MM.1S (cell line): ENCODE data around the gene VIM.

Experiments used
- DNase-seq: peaks from one replicate; pipeline ENCODE4 v3.0.0-alpha.2; 2015
- H2AFZ ChIP-seq: fragments of 300-600 bp; sonication (generic); 2 replicates; pipeline ENCODE4 v1.6.0; 2016; ENCODE audit warnings: antibody characterized with exemption, low read length
- H3F3A ChIP-seq: fragments of 300-600 bp; sonication (generic); 2 replicates; pipeline ENCODE4 v1.6.1; 2016; ENCODE audit warnings: mild to moderate bottlenecking, antibody characterized with exemption, low read length, moderate library complexity, mixed read lengths; ENCODE audit not compliant: insufficient read depth
- H3K27ac ChIP-seq: fragments of 300-600 bp; sonication (generic); 2 replicates; pipeline ENCODE4 v1.5.1; 2016; ENCODE audit warnings: mild to moderate bottlenecking, low read length
- H3K27me3 ChIP-seq: fragments of 300-600 bp; sonication (generic); replicated peaks from 2 replicates; pipeline ENCODE4 v1.6.0; 2016; ENCODE audit warnings: low read length; ENCODE audit not compliant: insufficient read depth
- H3K36me3 ChIP-seq: fragments of 300-600 bp; sonication (generic); replicated peaks from 2 replicates; pipeline ENCODE4 v1.6.1; 2016; ENCODE audit warnings: mild to moderate bottlenecking, low read length, mixed read lengths; ENCODE audit not compliant: insufficient read depth
- H3K4me1 ChIP-seq: fragments of 300-600 bp; sonication (generic); 2 replicates; pipeline ENCODE4 v1.6.1; 2016; ENCODE audit warnings: low read length, mixed read lengths
- H3K4me2 ChIP-seq: fragments of 300-600 bp; sonication (generic); 2 replicates; pipeline ENCODE4 v1.6.0; 2016; ENCODE audit warnings: low read depth, low read length
- H3K4me3 ChIP-seq: fragments of 300-600 bp; sonication (generic); 2 replicates; pipeline ENCODE4 v1.5.1; 2016; ENCODE audit warnings: low read length, mixed read lengths
- H3K79me2 ChIP-seq: fragments of 300-600 bp; sonication (generic); 2 replicates; pipeline ENCODE4 v1.6.1; 2016; ENCODE audit warnings: mixed run types, low read length, mixed read lengths
- H3K9ac ChIP-seq: fragments of 300-600 bp; sonication (generic); 2 replicates; pipeline ENCODE4 v1.6.1; 2016; ENCODE audit warnings: low read length, mixed read lengths
- H3K9me2 ChIP-seq: fragments of 300-600 bp; sonication (generic); replicated peaks from 2 replicates; pipeline ENCODE4 v1.6.1; 2016; ENCODE audit warnings: mild to moderate bottlenecking, low read length, mixed read lengths; ENCODE audit not compliant: insufficient read depth
- H3K9me3 ChIP-seq: fragments of 300-600 bp; sonication (generic); replicated peaks from 2 replicates; pipeline ENCODE4 v1.6.1; 2016; ENCODE audit warnings: mild to moderate bottlenecking, low read length, mixed read lengths; ENCODE audit not compliant: insufficient read depth
- H4K20me1 ChIP-seq: fragments of 300-600 bp; sonication (generic); 2 replicates; pipeline ENCODE4 v1.6.1; 2016; ENCODE audit warnings: mild to moderate bottlenecking, low read length, moderate library complexity, mixed read lengths; ENCODE audit not compliant: insufficient read depth
- CTCF ChIP-seq: fragments of 300-600 bp; sonication (generic); IDR thresholded peaks from 2 replicates; pipeline ENCODE4 v1.5.1; 2016; ENCODE audit warnings: antibody characterized with exemption, low read length, mixed read lengths
- EZH2 ChIP-seq: fragments of 300-600 bp; sonication (generic); optimal IDR thresholded peaks from 2 replicates; pipeline ENCODE3; 2017; ENCODE audit warnings: low read depth, mild to moderate bottlenecking, antibody characterized with exemption, low read length, mixed read lengths
- EZH2phosphoT487 ChIP-seq: fragments of 300-600 bp; sonication (generic); IDR thresholded peaks from 2 replicates; pipeline ENCODE4 v1.6.1; 2018; ENCODE audit warnings: antibody characterized with exemption, low read length

The VIM gene

GRCh38 chr10:17228091-17229015 is at the start of gene VIM:
Gene VIM (plus strand): TSS chr10:17228241. CDS start chr10:17229423, 1,182 bp downstream.
- Histone ChIP-seq H3K9me3 (no peaks in the 10 kb centered on the region), H4K20me1 (no peaks in the 10 kb centered on the region), H3K79me2 (peaks cover 22% of the 10 kb centered on the region; the same call in 1 of the 2 replicates), H3K27me3 (no peaks in the 10 kb centered on the region), H3K27ac (peak within 1 kb of the TSS; percentile 97), H3K9ac (peak within 1 kb of the TSS; percentile 90), H3K4me1 (peaks cover 24% of the 10 kb centered on the region), H3K9me2 (no peaks in the 10 kb centered on the region), H3F3A (peaks cover 51% of the 10 kb centered on the region), H3K4me3 (peak within 1 kb of the TSS; percentile 79), H3K4me2 (peak within 1 kb of the TSS; percentile 98), H3K36me3 (no peaks in the 10 kb centered on the region), H2AFZ (peak within 1 kb of the TSS; percentile 69)
- TF ChIP-seq EZH2phosphoT487 (no peak), CTCF (no peak), EZH2 (no peak)
- DNase-seq = peak; percentile 80

- no peak overlapping the region for H3K4me2 ChIP-seq
- H3K9me3 ChIP-seq = no peaks in the 10 kb centered on the region
- no peak overlapping the region for H3K27ac ChIP-seq
- H3F3A ChIP-seq = no peaks in the 10 kb centered on the region
- TF ChIP-seq EZH2 (no peak), CTCF (no peak), EZH2phosphoT487 (no peak)
- H3K9me2 ChIP-seq = no peaks in the 10 kb centered on the region
- no peak overlapping the region for H3K4me3 ChIP-seq
- no peaks in the 10 kb centered on the region for H3K4me1 ChIP-seq
- H4K20me1 ChIP-seq = no peaks in the 10 kb centered on the region
- no peak for DNase-seq
- no peaks in the 10 kb centered on the region for H3K79me2 ChIP-seq
- no peak overlapping the region for H2AFZ ChIP-seq
- no peaks in the 10 kb centered on the region for H3K27me3 ChIP-seq
- H3K9ac ChIP-seq = no peak overlapping the region
- H3K36me3 ChIP-seq = no peaks in the 10 kb centered on the region
These were observed 49.0 kb upstream of the VIM start for GRCh38 chr10:17179002-17179401.

- Histone ChIP-seq H4K20me1 (no peaks in the 10 kb centered on the region), H3K9ac (no peak overlapping the region), H3K9me2 (no peaks in the 10 kb centered on the region), H2AFZ (no peak overlapping the region), H3K36me3 (no peaks in the 10 kb centered on the region), H3K27ac (no peak overlapping the region), H3K4me3 (no peak overlapping the region), H3K4me2 (no peak overlapping the region), H3K4me1 (no peaks in the 10 kb centered on the region), H3F3A (no peaks in the 10 kb centered on the region), H3K27me3 (no peaks in the 10 kb centered on the region), H3K79me2 (no peaks in the 10 kb centered on the region), H3K9me3 (no peaks in the 10 kb centered on the region)
- no peak for DNase-seq
- TF ChIP-seq EZH2phosphoT487 (no peak), EZH2 (no peak), CTCF (no peak)
These were observed 46.9 kb upstream of the VIM start for GRCh38 chr10:17181110-17181509.
